Upper lobe of left lung (tissue), 6 donors: ENCODE data around the gene FAAH. TPM values are rescaled to one million over a fixed set of nuclear protein-coding genes. Genes with fewer than 3 reads are reported as not detected.

ENCODE experiments used
- ATAC-seq, 2 donors: fragments of 200-7000 bp; cut with Tn5 transposase; one replicate each; pipeline ENCODE4 v1.9.1; 2022; ENCODE audit warnings: mild to moderate bottlenecking in 2 of 2, moderate library complexity in 2 of 2; ENCODE audit not compliant: low FRiP score in 2 of 2
- DNase-seq, 2 donors: peaks; one replicate each; pipeline ENCODE4 v3.0.0-alpha.2; 2019 to 2020
- H3K27ac ChIP-seq, 4 donors: fragments of 200-600 bp; sonication (generic); one replicate each; pipeline ENCODE4 v1.5.1; 2016 to 2019
- H3K27me3 ChIP-seq, 4 donors: fragments of 200-600 bp; sonication (generic); one replicate each; pipeline ENCODE4 v1.5.1; 2017 to 2019
- H3K36me3 ChIP-seq, 4 donors: fragments of 200-600 bp; sonication (generic); one replicate each; pipeline ENCODE4 v1.5.1; 2016 to 2019
- H3K4me1 ChIP-seq, 4 donors: fragments of 200-600 bp; sonication (generic); one replicate each; pipeline ENCODE4 v1.5.1; 2018 to 2019
- H3K4me3 ChIP-seq, 4 donors: fragments of 200-600 bp; sonication (generic); one replicate each; pipeline ENCODE4 v1.5.1; 2017 to 2019; ENCODE audit warnings: mild to moderate bottlenecking in 2 of 4, moderate library complexity in 1 of 4
- H3K9me3 ChIP-seq, 4 donors: fragments of 200-600 bp; sonication (generic); one replicate each; pipeline ENCODE4 v1.5.1; 2018 to 2019
- CTCF ChIP-seq, 6 experiments: fragments of 450-650 bp in 4 of 6; fragments of 200-600 bp in 2 of 6; sonication (generic) in 2 of 6; IDR thresholded peaks; one replicate each; pipeline ENCODE4 v1.5.1; 2016 to 2019; ENCODE audit warnings: antibody characterized with exemption in 6 of 6
- EP300 ChIP-seq, 4 donors: sonication (generic); formaldehyde crosslinking; IDR thresholded peaks; one replicate each; pipeline ENCODE4 v1.5.1; 2017; ENCODE audit warnings: antibody characterized with exemption in 4 of 4, control low read depth in 2 of 4
- POLR2A ChIP-seq, 4 donors: fragments of 450-650 bp; IDR thresholded peaks; one replicate each; pipeline ENCODE4 v1.5.1; 2016 to 2017; ENCODE audit warnings: antibody characterized with exemption in 4 of 4, mild to moderate bottlenecking in 2 of 4
- POLR2AphosphoS5 ChIP-seq, 2 donors: sonication (generic); formaldehyde crosslinking; IDR thresholded peaks; one replicate each; pipeline ENCODE4 v1.5.1; 2017; ENCODE audit warnings: antibody characterized with exemption in 2 of 2
- WGBS, 2 donors: methylation state at CpG; one replicate each; pipeline ENCODE4 v1.1.5; 2017 to 2018; 5-methylcytosine and 5-hydroxymethylcytosine counted together
- total RNA-seq, 6 donors: library from RNA; depleted of rRNA in 4 of 6; stranded (reverse); fragments of >200 nt in 4 of 6; gene quantifications; one replicate each; pipeline versions ENCODE4 v1.1.0 to v1.2.1, GENCODE V29; 2016 to 2021
- donor health status: DM: no; HTN: no; CAD: no; lungs with moderate emphysema.
- donor health status: DM: no; HTN: yes; CAD: no; lungs with severe emphysema.

The FAAH gene
- total RNA-seq, 6 donors from 2014 or later = 34.1 to 67.1 (median 46.8) TPM

DNA sequence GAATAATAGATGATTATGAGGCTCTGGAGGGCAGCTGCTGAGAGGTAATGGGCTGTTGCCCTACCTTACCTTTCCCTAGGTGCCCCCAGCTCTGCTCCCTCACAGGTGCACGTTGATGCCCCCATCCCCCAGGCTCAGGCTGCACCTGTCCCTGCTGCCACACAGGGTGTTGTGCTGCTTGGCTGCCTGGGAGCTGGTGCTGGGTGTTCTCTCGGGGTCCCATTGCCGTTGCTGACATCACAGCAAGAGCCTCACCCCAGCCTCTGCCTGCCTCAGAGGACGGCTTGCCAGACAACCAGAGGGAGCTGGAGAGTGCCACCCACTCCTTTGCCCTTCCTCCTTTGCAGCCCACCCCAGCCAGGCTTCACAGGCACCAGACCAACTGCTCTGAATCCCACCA is 64.1 kb downstream of the FAAH start:
- Histone ChIP-seq H3K36me3 (no peaks in the 10 kb centered on the region), H3K27me3 (no peaks in the 10 kb centered on the region), H3K9me3 (no peaks in the 10 kb centered on the region), H3K27ac (no peak overlapping the region), H3K4me1 (no peaks in the 10 kb centered on the region), H3K4me3 (no peak overlapping the region)
- DNase-seq (no peak), ATAC-seq (no peak)
- 53 to 67% methylated on average over 4 of the region's 4 CpGs for WGBS, 2 donors
- no peak for TF ChIP-seq CTCF (IDR thresholded peaks at IDR 0.05)
- no peak for TF ChIP-seq POLR2A (IDR thresholded peaks at IDR 0.05)

DNA sequence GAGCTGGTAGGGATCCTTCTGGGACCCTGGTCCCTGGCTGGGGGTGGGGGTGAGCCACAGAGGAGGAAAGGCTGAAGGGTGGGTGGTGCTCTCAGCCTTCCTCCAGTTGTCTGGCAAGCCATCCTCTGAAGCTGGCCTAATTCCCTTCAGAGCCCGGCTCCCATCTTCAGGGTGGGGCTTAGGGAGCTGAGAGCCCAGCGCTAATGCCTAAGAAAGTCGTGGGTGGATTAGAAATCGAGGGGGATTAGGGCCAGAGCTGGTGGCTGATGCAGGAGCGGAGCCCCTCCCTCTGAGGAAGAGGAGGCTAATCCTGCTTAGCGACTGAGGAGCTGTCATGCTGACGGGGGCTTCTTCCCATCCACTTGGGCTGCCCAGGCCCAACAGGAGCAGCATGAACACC is 64.7 kb downstream of the FAAH start:
- H3K4me3 ChIP-seq = no peak overlapping the region
- no peaks in the 10 kb centered on the region for H3K4me1 ChIP-seq
- H3K27ac ChIP-seq = no peak overlapping the region
- H3K36me3 ChIP-seq = no peaks in the 10 kb centered on the region
- H3K9me3 ChIP-seq = no peaks in the 10 kb centered on the region
- WGBS, 2 donors = 69 to 74% methylated on average over 6 to 7 of the region's 7 CpGs
- H3K27me3 ChIP-seq = no peaks in the 10 kb centered on the region
- no peak for ATAC-seq
- no peak for DNase-seq
- no peak for TF ChIP-seq EP300 (IDR thresholded peaks at IDR 0.05)
- no peak for TF ChIP-seq CTCF (IDR thresholded peaks at IDR 0.05)
- no peak for TF ChIP-seq POLR2A (IDR thresholded peaks at IDR 0.05)
- no peak for TF ChIP-seq POLR2AphosphoS5 (IDR thresholded peaks at IDR 0.05)

GRCh38 chr1:46459315-46459714 is 65.2 kb downstream of the FAAH start:
- TF ChIP-seq POLR2AphosphoS5 (IDR thresholded peaks at IDR 0.05) = no peak
- TF ChIP-seq POLR2A (IDR thresholded peaks at IDR 0.05) = no peak
- no peak for TF ChIP-seq CTCF (IDR thresholded peaks at IDR 0.05)
- no peak for TF ChIP-seq EP300 (IDR thresholded peaks at IDR 0.05)
- no peak for ATAC-seq
- H3K27ac ChIP-seq = no peak overlapping the region
- no peaks in the 10 kb centered on the region for H3K9me3 ChIP-seq
- DNase-seq = no peak
- no peaks in the 10 kb centered on the region for H3K4me1 ChIP-seq
- H3K27me3 ChIP-seq = no peaks in the 10 kb centered on the region
- 73 to 75% methylated on average over 2 to 8 of the region's 8 CpGs for WGBS, 2 donors
- no peaks in the 10 kb centered on the region for H3K36me3 ChIP-seq
- no peak overlapping the region for H3K4me3 ChIP-seq

GRCh38 chr1:46461017-46461808 is 67.1 kb downstream of the FAAH start:
- H3K4me3 ChIP-seq = no peak overlapping the region
- H3K27me3 ChIP-seq = peaks cover 0 to 1% (median 0%) of the 10 kb centered on the region in 4 donors
- ATAC-seq (no peak), DNase-seq (no peak)
- WGBS, 2 donors = 65 to 67% methylated on average over 10 to 11 of the region's 11 CpGs
- H3K27ac ChIP-seq = no peak overlapping the region
- H3K36me3 ChIP-seq = no peaks in the 10 kb centered on the region
- H3K4me1 ChIP-seq = peaks cover 0 to 3% (median 2%) of the 10 kb centered on the region in 4 donors
- H3K9me3 ChIP-seq = no peaks in the 10 kb centered on the region
- TF ChIP-seq POLR2A (IDR thresholded peaks at IDR 0.05) = no peak
- no peak for TF ChIP-seq CTCF (IDR thresholded peaks at IDR 0.05)
- TF ChIP-seq EP300 (IDR thresholded peaks at IDR 0.05) = no peak
- no peak for TF ChIP-seq POLR2AphosphoS5 (IDR thresholded peaks at IDR 0.05)
